GM12878 (cell line): Measurements from ENCODE around the gene TPH2. TPM values are rescaled to one million over a fixed set of nuclear protein-coding genes. Genes with fewer than 3 reads are reported as not detected.

Experiments
- CBX5 ChIP-seq: sonication (generic); IDR thresholded peaks from 2 replicates; pipeline ENCODE4 v1.6.1; 2016; ENCODE audit warnings: low read depth, moderate library complexity, mild to moderate bottlenecking, inconsistent platforms
- CREB1 ChIP-seq: IDR thresholded peaks from 2 replicates; pipeline ENCODE4 v1.6.1; 2012; ENCODE audit warnings: low read depth, mild to moderate bottlenecking, inconsistent platforms
- CUX1 ChIP-seq: IDR thresholded peaks from 2 replicates; pipeline ENCODE4 v1.6.1; 2012; ENCODE audit warnings: improper control_type of control experiment, low read depth, low read length; ENCODE audit not compliant: insufficient replicate concordance
- EZH2 ChIP-seq: IDR thresholded peaks from 2 replicates; pipeline ENCODE4 v1.6.1; 2012; ENCODE audit warnings: low read depth, mild to moderate bottlenecking, control low read depth, inconsistent platforms, low read length, borderline replicate concordance; ENCODE audit not compliant: control insufficient read depth
- RB1 ChIP-seq: fragments of 450-650 bp; formaldehyde crosslinking; IDR thresholded peaks from 2 replicates; pipeline ENCODE4 v1.6.1; 2017; ENCODE audit warnings: mild to moderate bottlenecking, borderline replicate concordance
- SMARCA5 ChIP-seq: fragments of 450-650 bp; IDR thresholded peaks from 2 replicates; pipeline ENCODE4 v1.6.1; 2017; ENCODE audit warnings: mild to moderate bottlenecking
- polyA plus RNA-seq, 11 experiments: library from polyadenylated mRNA; depleted of rRNA in 4 of 11; unstranded in 6 of 11; stranded (reverse) in 5 of 11; fragments of >200 nt; fragmentation: Nextera tagmentation in 4 of 11; fragmentation: Illumina TruSeq in 1 of 11; extraction: Ambion mirVana in 4 of 11; extraction: Trizol in 1 of 11; gene quantifications; 1 replicate in 1 of 11; 2 replicates in 10 of 11; pipeline versions ENCODE4 v1.2.1 to v1.2.3, GENCODE V29; 2011 to 2016; ENCODE audit warnings: inconsistent platforms in 2 of 11, missing spikeins in 2 of 11, low read depth in 1 of 11
- total RNA-seq, 4 experiments: library from RNA; depleted of rRNA in 3 of 4; stranded (reverse); fragments of >200 nt in 3 of 4; fragmentation: Illumina TruSeq in 1 of 4; extraction: Trizol in 1 of 4; gene quantifications; 2 replicates each; pipeline versions ENCODE4 v1.2.1 to v1.2.3, GENCODE V29; 2013 to 2021
- TF ChIP-seq, protein P1 (sequence below): IDR thresholded peaks from 2 replicates; pipeline ENCODE4 v1.6.1; 2011; ENCODE audit warnings: borderline replicate concordance, low read depth, mild to moderate bottlenecking, moderate library complexity, low read length; ENCODE audit not compliant: insufficient read depth, poor library complexity, severe bottlenecking

The TPH2 gene
- total and polyA plus RNA-seq, 10 of the 15 experiments (the other 5 are each of a cell fraction or from before 2014, with no cell fraction given), result not detected

DNA sequence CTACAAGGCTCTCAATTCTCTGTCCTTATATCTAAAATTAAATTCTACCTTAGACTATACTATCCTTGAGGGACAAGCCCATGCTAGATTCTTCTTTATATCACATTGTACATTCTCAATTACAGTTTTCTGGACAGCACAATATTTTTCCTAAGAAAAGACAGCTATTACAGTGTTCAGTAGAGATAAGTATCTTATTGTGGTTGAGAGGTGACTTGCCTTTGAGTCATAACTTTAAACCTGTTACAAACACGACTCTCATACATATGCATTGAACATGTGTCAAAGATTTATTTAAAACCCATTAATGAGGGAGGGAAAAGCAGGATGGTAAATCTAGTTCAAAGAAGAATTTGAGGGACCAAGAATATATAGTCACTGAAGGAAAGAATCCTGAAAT lies 61.1 kb downstream of the TPH2 start (continued):
- TF ChIP-seq SMARCA5 (no peak), CUX1 (no peak), RB1 (no peak), CBX5 (no peak), CREB1 (no peak), EZH2 (no peak)
- TF ChIP-seq, protein P1, sequence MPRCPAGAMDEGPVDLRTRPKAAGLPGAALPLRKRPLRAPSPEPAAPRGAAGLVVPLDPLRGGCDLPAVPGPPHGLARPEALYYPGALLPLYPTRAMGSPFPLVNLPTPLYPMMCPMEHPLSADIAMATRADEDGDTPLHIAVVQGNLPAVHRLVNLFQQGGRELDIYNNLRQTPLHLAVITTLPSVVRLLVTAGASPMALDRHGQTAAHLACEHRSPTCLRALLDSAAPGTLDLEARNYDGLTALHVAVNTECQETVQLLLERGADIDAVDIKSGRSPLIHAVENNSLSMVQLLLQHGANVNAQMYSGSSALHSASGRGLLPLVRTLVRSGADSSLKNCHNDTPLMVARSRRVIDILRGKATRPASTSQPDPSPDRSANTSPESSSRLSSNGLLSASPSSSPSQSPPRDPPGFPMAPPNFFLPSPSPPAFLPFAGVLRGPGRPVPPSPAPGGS, result no peak
